PC-3 (cell line): ENCODE data around the gene ZNF774. TPM values are rescaled to one million over a fixed set of nuclear protein-coding genes. Genes with fewer than 3 reads are reported as not detected.

Source experiments
- total RNA-seq: library from RNA; depleted of rRNA; stranded (reverse); fragments of >200 nt; gene quantifications from 2 replicates; pipeline ENCODE4 v1.2.3, GENCODE V29; 2014; rRNA removed

ZNF774 gene
- total RNA-seq, 1 experiment from 2014 or later, result 1.9 TPM

Other genes with a start within 250 kb of the ZNF774 start
- 80.6 and 94.1 TPM in 2 replicates for gene IDH2, start 249.8 kb upstream of the ZNF774 start, total RNA-seq
- 114 and 175 TPM in 2 replicates for gene SEMA4B, start 151.0 kb upstream of the ZNF774 start, total RNA-seq
- gene CIB1, start 118.3 kb upstream of the ZNF774 start, total RNA-seq, result 83.7 and 85.8 TPM in 2 replicates
- 6.6 and 11.0 TPM in 2 replicates for gene GDPGP1, start 118.1 kb upstream of the ZNF774 start, total RNA-seq
- gene TTLL13, start 102.7 kb upstream of the ZNF774 start, total RNA-seq, result not detected in 2 replicates
- 99.3 and 114 TPM in 2 replicates for gene NGRN, start 86.6 kb upstream of the ZNF774 start, total RNA-seq
- 139 and 148 TPM in 2 replicates for gene IQGAP1, start 36.0 kb downstream of the ZNF774 start, total RNA-seq
- 12.4 and 18.8 TPM in 2 replicates for gene CRTC3, start 177.6 kb downstream of the ZNF774 start, total RNA-seq